ENCODE measurements around the gene BARHL1.
"Not testable (repeated sequence)": the region's sequence is repeated elsewhere in the genome, so short reads cannot be mapped to it uniquely, and the experiment has no call there.

Gene BARHL1

GRCh38 chr9:132547976-132548730 lies 34.3 kb upstream of the BARHL1 start:
- Mint-ChIP-seq H3K27me3 (ENCODE audit: low read depth) (peaks cover 18% of the 10 kb centered on the region), H3K4me1 (ENCODE audit: low read depth) (no peaks in the 10 kb centered on the region), H3K27ac (no peak overlapping the region)

GRCh38 chr9:132548751-132549640 lies 33.4 kb upstream of the BARHL1 start:
- Mint-ChIP-seq H3K4me3 (no peak overlapping the region), H3K36me3 (ENCODE audit: low read depth) (no peaks in the 10 kb centered on the region), H3K27me3 (ENCODE audit: low read depth) (peaks cover 18% of the 10 kb centered on the region), H3K9me3 (no peaks in the 10 kb centered on the region), H3K4me1 (ENCODE audit: low read depth) (no peaks in the 10 kb centered on the region), H3K27ac (no peak overlapping the region)

More at GRCh38 chr9:132547976-132548730, 34.3 kb upstream of the BARHL1 start:
- Mint-ChIP-seq H3K4me3 (no peak overlapping the region), H3K36me3 (ENCODE audit: low read depth) (no peaks in the 10 kb centered on the region), H3K9me3 (no peaks in the 10 kb centered on the region)

- H3K36me3 Mint-ChIP-seq (ENCODE audit: low read depth), result no peaks in the 10 kb centered on the region
- no peaks in the 10 kb centered on the region for H3K4me1 Mint-ChIP-seq (ENCODE audit: low read depth)
- H3K27ac Mint-ChIP-seq, result no peak overlapping the region
- peaks cover 9% of the 10 kb centered on the region for H3K27me3 Mint-ChIP-seq (ENCODE audit: low read depth)
- H3K4me3 Mint-ChIP-seq, result no peak overlapping the region
- H3K9me3 Mint-ChIP-seq, result no peaks in the 10 kb centered on the region
These were observed 30.9 kb upstream of the BARHL1 start for GRCh38 chr9:132551556-132551955.

GRCh38 chr9:132552041-132552440 lies 30.4 kb upstream of the BARHL1 start:
- Mint-ChIP-seq H3K4me1 (ENCODE audit: low read depth) (no peaks in the 10 kb centered on the region), H3K36me3 (ENCODE audit: low read depth) (no peaks in the 10 kb centered on the region), H3K9me3 (no peaks in the 10 kb centered on the region), H3K27me3 (ENCODE audit: low read depth) (peaks cover 5% of the 10 kb centered on the region), H3K4me3 (no peak overlapping the region), H3K27ac (no peak overlapping the region)

GRCh38 chr9:132554755-132555154 lies 27.7 kb upstream of the BARHL1 start:
- H3K9me3 Mint-ChIP-seq, result peaks cover 7% of the 10 kb centered on the region
- H3K4me1 Mint-ChIP-seq (ENCODE audit: low read depth), result no peaks in the 10 kb centered on the region
- no peak overlapping the region for H3K4me3 Mint-ChIP-seq
- no peak overlapping the region for H3K27ac Mint-ChIP-seq
- H3K36me3 Mint-ChIP-seq (ENCODE audit: low read depth), result no peaks in the 10 kb centered on the region
- H3K27me3 Mint-ChIP-seq (ENCODE audit: low read depth), result peaks cover 9% of the 10 kb centered on the region

GRCh38 chr9:132555528-132555927 lies 26.9 kb upstream of the BARHL1 start:
- Mint-ChIP-seq H3K36me3 (ENCODE audit: low read depth) (no peaks in the 10 kb centered on the region), H3K4me3 (no peak overlapping the region), H3K27ac (no peak overlapping the region), H3K4me1 (ENCODE audit: low read depth) (peaks cover 1% of the 10 kb centered on the region), H3K27me3 (ENCODE audit: low read depth) (peaks cover 12% of the 10 kb centered on the region), H3K9me3 (peaks cover 8% of the 10 kb centered on the region)

GRCh38 chr9:132556235-132556634 lies 26.2 kb upstream of the BARHL1 start:
- peaks cover 8% of the 10 kb centered on the region for H3K9me3 Mint-ChIP-seq
- no peaks in the 10 kb centered on the region for H3K36me3 Mint-ChIP-seq (ENCODE audit: low read depth)
- no peak overlapping the region for H3K27ac Mint-ChIP-seq
- no peak overlapping the region for H3K4me3 Mint-ChIP-seq
- H3K27me3 Mint-ChIP-seq (ENCODE audit: low read depth), result peaks cover 18% of the 10 kb centered on the region
- peaks cover 4% of the 10 kb centered on the region for H3K4me1 Mint-ChIP-seq (ENCODE audit: low read depth)

- H3K4me1 Mint-ChIP-seq (ENCODE audit: low read depth), result peaks cover 4% of the 10 kb centered on the region
These were observed 25.7 kb upstream of the BARHL1 start for GRCh38 chr9:132556714-132557113.

GRCh38 chr9:132557159-132557558 lies 25.2 kb upstream of the BARHL1 start:
- Mint-ChIP-seq H3K4me3 (no peak overlapping the region), H3K9me3 (peaks cover 8% of the 10 kb centered on the region), H3K4me1 (ENCODE audit: low read depth) (peaks cover 4% of the 10 kb centered on the region), H3K27me3 (ENCODE audit: low read depth) (peaks cover 19% of the 10 kb centered on the region), H3K27ac (no peak overlapping the region), H3K36me3 (ENCODE audit: low read depth) (no peaks in the 10 kb centered on the region)

More at GRCh38 chr9:132556714-132557113, 25.7 kb upstream of the BARHL1 start:
- Mint-ChIP-seq H3K27me3 (ENCODE audit: low read depth) (peaks cover 18% of the 10 kb centered on the region), H3K9me3 (peaks cover 8% of the 10 kb centered on the region), H3K27ac (no peak overlapping the region), H3K4me3 (no peak overlapping the region), H3K36me3 (ENCODE audit: low read depth) (no peaks in the 10 kb centered on the region)

GRCh38 chr9:132559711-132560110 lies 22.7 kb upstream of the BARHL1 start:
- H3K4me1 Mint-ChIP-seq (ENCODE audit: low read depth), result peaks cover 4% of the 10 kb centered on the region
- peaks cover 21% of the 10 kb centered on the region for H3K27me3 Mint-ChIP-seq (ENCODE audit: low read depth)
- no peaks in the 10 kb centered on the region for H3K36me3 Mint-ChIP-seq (ENCODE audit: low read depth)
- peaks cover 8% of the 10 kb centered on the region for H3K9me3 Mint-ChIP-seq
- H3K4me3 Mint-ChIP-seq, result no peak overlapping the region
- no peak overlapping the region for H3K27ac Mint-ChIP-seq

GRCh38 chr9:132560616-132561202 lies 21.7 kb upstream of the BARHL1 start:
- H3K27me3 Mint-ChIP-seq (ENCODE audit: low read depth), result peaks cover 18% of the 10 kb centered on the region
- no peak overlapping the region for H3K27ac Mint-ChIP-seq
- H3K9me3 Mint-ChIP-seq, result peaks cover 8% of the 10 kb centered on the region
- no peak overlapping the region for H3K4me3 Mint-ChIP-seq
- peaks cover 4% of the 10 kb centered on the region for H3K4me1 Mint-ChIP-seq (ENCODE audit: low read depth)
- H3K36me3 Mint-ChIP-seq (ENCODE audit: low read depth), result no peaks in the 10 kb centered on the region

GRCh38 chr9:132562306-132562573 lies 20.2 kb upstream of the BARHL1 start:
- Mint-ChIP-seq H3K4me1 (ENCODE audit: low read depth) (peaks cover 4% of the 10 kb centered on the region), H3K36me3 (ENCODE audit: low read depth) (no peaks in the 10 kb centered on the region), H3K4me3 (no peak overlapping the region), H3K27me3 (ENCODE audit: low read depth) (peaks cover 18% of the 10 kb centered on the region), H3K9me3 (peaks cover 8% of the 10 kb centered on the region), H3K27ac (no peak overlapping the region)

- H3K9me3 Mint-ChIP-seq, result peaks cover 3% of the 10 kb centered on the region
- peaks cover 15% of the 10 kb centered on the region for H3K27me3 Mint-ChIP-seq (ENCODE audit: low read depth)
- no peaks in the 10 kb centered on the region for H3K36me3 Mint-ChIP-seq (ENCODE audit: low read depth)
- H3K4me1 Mint-ChIP-seq (ENCODE audit: low read depth), result peaks cover 4% of the 10 kb centered on the region
- no peak overlapping the region for H3K27ac Mint-ChIP-seq
- no peak overlapping the region for H3K4me3 Mint-ChIP-seq
These were observed 17.9 kb upstream of the BARHL1 start for GRCh38 chr9:132564526-132564925.

- not testable (repeated sequence) for H3K4me3 Mint-ChIP-seq; H3K36me3 Mint-ChIP-seq (ENCODE audit: low read depth); H3K27me3 Mint-ChIP-seq (ENCODE audit: low read depth); H3K27ac Mint-ChIP-seq; H3K9me3 Mint-ChIP-seq; H3K4me1 Mint-ChIP-seq (ENCODE audit: low read depth)
These were observed 13.6 kb upstream of the BARHL1 start for GRCh38 chr9:132568787-132569186.
